GM12892 (cell line): ENCODE measurements around the gene S1PR1.

ENCODE experiments used
- DNase-seq: peaks from one replicate; pipeline ENCODE4 v3.0.0; 2011; ENCODE audit not compliant: insufficient read length
- FAIRE-seq: peaks from 2 replicates; lab custom pipeline; 2011; peaks lifted over from hg19 to GRCh38; lab: Jason Lieb, UNC
- POLR2A ChIP-seq: IDR thresholded peaks from 2 replicates; pipeline ENCODE4 v1.6.1; 2011; ENCODE audit warnings: low read depth, low read length, control low read depth
- POLR2AphosphoS5 ChIP-seq: IDR thresholded peaks from 2 replicates; pipeline ENCODE4 v1.6.1; 2011; ENCODE audit warnings: low read depth, low read length, control low read depth
- TAF1 ChIP-seq: IDR thresholded peaks from 2 replicates; pipeline ENCODE4 v1.6.1; 2011; ENCODE audit warnings: low read depth, mild to moderate bottlenecking, control low read depth, low read length, borderline replicate concordance

S1PR1 gene

GRCh38 chr1:101268893-101269292 is 32.1 kb downstream of the S1PR1 start:
- no peak for FAIRE-seq
- TF ChIP-seq TAF1 = no peak
- no peak for TF ChIP-seq POLR2A
- TF ChIP-seq POLR2AphosphoS5 = no peak
- no peak for DNase-seq

GRCh38 chr1:101275672-101276071 is 38.9 kb downstream of the S1PR1 start:
- no peak for DNase-seq
- no peak for FAIRE-seq
- TF ChIP-seq TAF1 (no peak), POLR2AphosphoS5 (no peak), POLR2A (no peak)

- no peak for TF ChIP-seq POLR2A
- no peak for TF ChIP-seq TAF1
- TF ChIP-seq POLR2AphosphoS5 = no peak
- DNase-seq (no peak), FAIRE-seq (no peak)
Observed at GRCh38 chr1:101276818-101277217, 40.0 kb downstream of the S1PR1 start.

- FAIRE-seq (no peak), DNase-seq (no peak)
- TF ChIP-seq POLR2A (no peak), TAF1 (no peak), POLR2AphosphoS5 (no peak)
Observed at GRCh38 chr1:101278238-101278637, 41.4 kb downstream of the S1PR1 start.

GRCh38 chr1:101278845-101279244 is 42.0 kb downstream of the S1PR1 start:
- DNase-seq = no peak
- TF ChIP-seq POLR2A (no peak), TAF1 (no peak), POLR2AphosphoS5 (no peak)
- FAIRE-seq = no peak

GRCh38 chr1:101280049-101280592 is 43.3 kb downstream of the S1PR1 start:
- no peak for TF ChIP-seq POLR2AphosphoS5
- no peak for TF ChIP-seq POLR2A
- TF ChIP-seq TAF1 = no peak
- DNase-seq (no peak), FAIRE-seq (peak; percentile 24)

GRCh38 chr1:101280942-101281654 is 44.3 kb downstream of the S1PR1 start:
- TF ChIP-seq POLR2AphosphoS5 = no peak
- no peak for TF ChIP-seq POLR2A
- TF ChIP-seq TAF1 = no peak
- no peak for DNase-seq
- no peak for FAIRE-seq

GRCh38 chr1:101281751-101282150 is 44.9 kb downstream of the S1PR1 start:
- DNase-seq (no peak), FAIRE-seq (no peak)
- no peak for TF ChIP-seq POLR2A
- no peak for TF ChIP-seq POLR2AphosphoS5
- no peak for TF ChIP-seq TAF1

- DNase-seq = no peak
- no peak for FAIRE-seq
- no peak for TF ChIP-seq TAF1
- no peak for TF ChIP-seq POLR2A
- TF ChIP-seq POLR2AphosphoS5 = no peak
Observed at GRCh38 chr1:101282314-101283038, 45.7 kb downstream of the S1PR1 start.

GRCh38 chr1:101283443-101283842 is 46.6 kb downstream of the S1PR1 start:
- TF ChIP-seq POLR2A (no peak), POLR2AphosphoS5 (no peak), TAF1 (no peak)
- no peak for DNase-seq
- no peak for FAIRE-seq

GRCh38 chr1:101284021-101284420 is 47.2 kb downstream of the S1PR1 start:
- no peak for DNase-seq
- TF ChIP-seq TAF1 (no peak), POLR2A (no peak), POLR2AphosphoS5 (no peak)
- FAIRE-seq = no peak

GRCh38 chr1:101284622-101285218 is 47.9 kb downstream of the S1PR1 start:
- FAIRE-seq = no peak
- DNase-seq = no peak
- no peak for TF ChIP-seq POLR2AphosphoS5
- no peak for TF ChIP-seq TAF1
- TF ChIP-seq POLR2A = no peak
